HTR-8/SVneo (cell line): ENCODE data around the gene GAB1.
"Not testable (repeated sequence)": the region's sequence is repeated elsewhere in the genome, so short reads cannot be mapped to it uniquely, and the experiment has no call there.

Source experiments
- DNase-seq: peaks from one replicate; pipeline ENCODE4 v3.0.0; 2011; ENCODE audit warnings: low spot score, mixed read lengths; ENCODE audit not compliant: insufficient read length
- FAIRE-seq: peaks from 2 replicates; lab custom pipeline; 2011; peaks lifted over from hg19 to GRCh38; lab: Jason Lieb, UNC

GAB1 gene

DNA sequence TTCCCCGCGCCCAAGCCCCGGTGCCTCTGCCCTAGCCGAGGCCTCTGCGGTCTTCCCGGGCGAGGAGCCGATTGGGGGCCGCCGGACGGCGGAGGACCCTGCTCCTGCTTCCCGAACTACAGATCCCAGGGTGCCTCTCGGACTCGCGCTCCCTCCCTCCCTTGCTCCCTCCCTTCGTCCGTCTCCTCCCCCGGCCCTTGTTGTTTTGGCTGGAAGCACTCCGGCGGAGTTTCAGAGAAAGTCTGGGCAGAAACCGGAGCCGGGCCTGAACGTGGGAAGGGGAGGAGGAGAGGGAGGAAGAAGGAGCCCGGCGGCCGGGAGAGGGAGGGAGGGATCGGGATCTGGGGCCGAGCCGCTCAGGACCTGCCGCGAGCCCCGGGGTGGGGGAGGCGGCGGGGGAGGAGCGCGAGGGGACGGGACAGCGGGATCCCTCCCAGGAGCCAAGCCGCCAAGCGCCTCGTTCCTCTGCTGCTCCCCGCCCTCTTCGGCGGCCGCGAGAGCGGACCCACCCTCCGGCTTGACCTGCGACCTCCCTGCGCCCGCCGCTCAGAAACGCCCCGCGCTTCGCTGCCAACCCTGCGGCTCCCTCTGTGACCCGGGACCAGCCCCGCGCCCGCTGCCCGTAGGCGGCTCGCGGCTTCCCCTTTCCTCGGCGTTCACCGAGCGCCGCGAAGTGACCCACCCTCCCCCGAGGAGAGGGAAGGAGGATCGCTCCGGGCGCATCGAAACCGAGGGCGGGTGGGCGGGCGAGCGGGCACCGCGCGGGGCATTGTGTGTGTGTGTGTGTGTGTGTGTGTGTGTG is 496 bp upstream of the GAB1 start:
- DNase-seq (peak; percentile 83), FAIRE-seq (no peak)

DNA sequence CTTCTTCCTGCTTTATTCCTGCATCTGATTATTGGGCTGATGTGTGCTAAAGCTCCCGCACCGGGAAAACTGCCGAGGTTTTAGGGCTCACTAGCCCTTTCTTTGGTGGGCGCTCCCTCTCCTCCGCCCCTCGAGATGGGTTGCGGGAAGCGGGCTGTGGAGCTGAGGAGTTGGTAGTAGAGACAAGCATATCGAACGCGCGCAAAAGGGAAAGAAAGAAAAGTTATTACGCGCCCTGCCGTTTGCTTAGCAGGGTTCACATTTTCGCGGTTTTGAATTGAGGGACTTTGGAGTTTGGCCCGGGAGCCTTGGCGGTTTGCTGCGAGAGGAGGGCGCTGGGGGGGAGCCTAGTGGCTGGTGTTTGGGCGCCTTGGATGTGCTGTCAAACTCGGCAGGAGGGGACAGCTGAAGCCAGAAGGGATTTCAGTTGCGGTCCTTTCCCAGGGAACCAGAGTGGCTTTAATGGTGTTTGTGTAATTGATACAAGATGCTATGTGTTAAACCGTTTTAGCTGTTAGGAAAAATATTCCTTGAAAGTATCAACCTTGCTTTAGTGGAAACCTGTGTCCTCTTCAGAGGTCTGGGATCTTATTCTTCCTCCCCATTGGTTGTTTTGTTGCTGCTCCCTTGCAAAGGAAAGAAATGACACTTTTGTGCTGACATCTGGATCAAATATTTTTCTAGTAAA is 1.1 kb downstream of the GAB1 start:
- DNase-seq: peak; percentile 11
- no peak for FAIRE-seq

GRCh38 chr4:143338313-143338712 is 1.6 kb downstream of the GAB1 start:
- no peak for FAIRE-seq

GRCh38 chr4:143339497-143339896 is 2.8 kb downstream of the GAB1 start:
- FAIRE-seq: no peak
- DNase-seq: no peak

More at GRCh38 chr4:143338313-143338712, 1.6 kb downstream of the GAB1 start:
- DNase-seq: no peak

DNA sequence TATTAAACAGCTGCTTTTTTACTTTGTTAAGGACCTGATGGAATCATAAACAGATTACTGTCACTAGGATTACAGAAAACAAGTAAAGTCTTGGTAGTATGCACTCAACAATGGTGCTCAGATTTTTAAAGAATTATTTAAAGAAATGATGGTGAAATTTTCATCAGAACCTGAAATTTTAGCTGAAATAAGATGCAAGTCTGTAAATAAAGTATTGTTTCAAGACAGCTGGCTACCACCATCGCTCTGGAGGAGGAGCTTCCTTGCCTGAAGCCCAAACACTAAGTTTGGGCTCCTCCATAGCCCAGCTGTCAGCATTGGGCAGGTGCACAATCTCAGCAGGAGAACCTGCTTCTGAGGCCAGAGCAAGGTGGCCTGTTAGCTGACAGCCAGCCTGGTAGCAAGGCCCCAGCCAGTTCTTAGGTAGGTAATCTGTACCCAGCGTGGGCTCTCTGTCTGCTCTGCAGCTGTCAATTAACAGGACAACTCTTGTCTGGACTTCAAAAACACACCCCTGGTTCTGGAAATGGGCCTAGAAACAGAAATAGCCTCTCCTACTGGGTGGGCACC is 4.6 kb downstream of the GAB1 start:
- FAIRE-seq: no peak
- DNase-seq: no peak

DNA sequence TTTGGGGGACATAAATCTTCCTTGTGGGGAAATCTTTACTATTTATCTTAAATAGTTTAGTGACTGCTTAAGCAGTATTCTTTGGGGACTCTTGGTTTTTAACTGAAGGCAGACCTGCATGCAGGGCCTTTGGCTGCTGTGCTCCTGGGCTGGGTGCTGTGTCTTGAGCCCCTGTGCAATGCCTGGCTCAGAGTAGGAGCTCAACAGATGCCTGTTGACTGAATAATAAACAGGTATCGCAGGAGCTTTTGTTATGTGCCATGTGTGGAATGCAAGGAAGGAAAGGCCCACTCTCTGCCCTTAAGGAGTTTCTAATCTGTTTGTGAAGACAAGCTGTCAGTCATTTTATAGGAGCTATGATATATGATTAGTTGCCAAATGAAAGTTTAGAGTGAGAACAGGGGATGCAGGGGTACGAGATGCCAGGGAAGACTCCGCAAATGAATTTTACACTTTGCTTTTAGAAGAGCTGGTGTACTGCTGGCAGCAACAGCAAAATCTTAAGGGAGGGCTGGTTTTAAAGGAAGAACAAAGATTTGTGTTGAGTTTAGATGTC is 6.7 kb downstream of the GAB1 start:
- FAIRE-seq: no peak
- DNase-seq: no peak

DNA sequence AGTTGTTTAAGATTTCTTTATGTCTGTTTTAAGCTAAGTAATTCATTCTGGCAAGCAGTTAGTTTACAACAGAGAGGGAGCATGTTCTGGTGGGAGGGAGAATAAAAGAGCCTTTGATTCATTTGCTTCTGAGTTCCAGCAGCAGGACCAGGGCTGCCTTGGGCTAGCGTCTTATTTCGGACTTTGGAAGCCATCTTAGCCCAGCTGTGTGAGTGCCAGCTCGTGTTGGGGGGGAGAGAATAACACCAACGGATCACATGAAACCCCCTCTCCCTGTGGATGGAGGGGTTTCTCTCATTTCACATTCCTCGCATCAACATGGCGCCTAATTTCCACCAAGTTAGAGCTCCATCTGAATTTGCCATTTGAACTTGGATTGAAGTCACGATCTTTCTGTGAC is 7.4 kb downstream of the GAB1 start:
- no peak for FAIRE-seq

DNA sequence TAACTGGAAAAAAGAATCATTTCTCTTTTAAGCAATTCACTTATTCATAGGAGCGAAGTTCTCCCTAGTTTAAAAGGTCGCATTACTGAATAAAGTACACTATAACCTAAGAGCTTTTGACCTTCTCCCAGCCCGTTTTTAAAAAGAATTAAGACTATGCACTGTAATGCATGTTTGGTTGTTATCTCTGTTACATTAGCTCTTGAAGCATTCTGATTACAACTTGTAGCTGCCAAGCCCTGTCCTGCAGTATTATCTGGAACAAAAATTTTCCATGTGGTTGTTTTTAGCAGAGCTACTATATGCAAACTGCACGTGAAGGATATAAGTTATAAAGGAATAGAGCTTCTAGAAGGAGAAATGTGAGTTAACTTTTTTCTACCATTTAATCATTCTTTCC is 8.1 kb downstream of the GAB1 start:
- no peak for DNase-seq
- no peak for FAIRE-seq

More for the DNA sequence above, 7.4 kb downstream of the GAB1 start:
- no peak for DNase-seq

DNA sequence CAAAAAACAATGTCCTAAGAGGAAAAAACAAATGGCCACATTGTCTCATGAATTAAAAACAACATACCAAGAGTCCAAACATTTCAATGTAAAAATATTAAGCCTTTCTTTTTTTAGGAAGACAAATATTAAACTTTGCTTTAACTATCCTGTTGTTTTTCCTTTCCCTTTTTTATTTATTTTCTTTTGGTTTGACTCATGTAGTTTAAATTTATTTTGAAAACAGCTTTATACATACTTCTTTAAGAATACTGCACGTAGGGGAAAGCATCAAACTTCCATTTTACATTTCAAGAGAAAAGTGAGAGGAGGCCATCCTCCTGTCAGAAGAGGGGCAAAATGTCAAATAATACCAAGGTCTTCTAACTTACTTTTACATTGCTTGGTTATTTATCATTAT is 8.7 kb downstream of the GAB1 start:
- FAIRE-seq (no peak), DNase-seq (no peak)

DNA sequence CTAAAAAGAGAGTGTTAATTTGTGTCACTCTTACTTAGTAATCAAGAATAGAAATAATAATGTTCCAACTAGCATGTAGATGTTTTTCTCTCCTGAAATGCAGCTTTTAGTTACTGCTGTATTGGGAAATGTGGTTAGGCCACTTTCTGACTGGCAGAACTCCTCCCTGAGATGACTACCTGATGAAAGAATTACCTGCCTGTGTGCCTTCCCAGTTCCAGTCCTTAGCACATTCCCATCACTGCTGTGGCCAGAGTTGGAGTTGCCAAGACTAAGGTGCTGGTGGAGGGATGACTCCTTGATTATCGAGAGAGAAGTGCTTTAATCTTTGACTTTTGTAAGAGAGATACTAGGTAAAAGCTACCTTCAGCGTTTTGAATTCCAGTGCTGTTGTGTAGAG is 9.5 kb downstream of the GAB1 start:
- DNase-seq: no peak
- FAIRE-seq: no peak

DNA sequence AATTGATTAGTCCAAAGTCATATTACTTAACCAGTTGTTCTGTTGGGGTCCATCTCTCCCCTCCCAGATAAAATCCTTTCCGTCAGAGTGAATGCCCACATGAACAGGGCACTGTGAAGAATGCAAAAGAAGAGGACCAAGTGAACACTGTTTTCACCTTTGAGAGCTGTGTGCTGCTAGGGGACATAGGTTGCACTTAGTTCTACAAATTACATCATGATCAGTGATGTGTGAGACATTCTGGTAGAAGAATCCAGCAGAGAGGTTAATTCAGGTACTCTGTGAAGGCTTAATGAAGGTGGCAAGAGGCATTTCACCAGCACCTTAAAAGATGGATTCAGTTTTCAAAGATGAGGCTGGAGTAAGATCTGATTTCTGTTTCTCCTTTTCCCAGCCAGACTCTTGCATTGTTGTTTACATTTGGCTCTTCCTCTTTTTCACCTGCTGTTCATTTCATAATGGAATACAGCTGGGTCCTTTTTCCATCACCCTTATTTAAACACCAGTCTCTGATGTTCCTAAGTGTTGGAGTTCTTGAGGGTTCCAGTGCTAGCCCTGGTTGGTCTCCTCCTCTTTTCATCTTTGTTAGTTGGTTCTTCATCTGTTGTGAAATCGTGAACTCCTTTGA is 10.9 kb downstream of the GAB1 start:
- FAIRE-seq: no peak

DNA sequence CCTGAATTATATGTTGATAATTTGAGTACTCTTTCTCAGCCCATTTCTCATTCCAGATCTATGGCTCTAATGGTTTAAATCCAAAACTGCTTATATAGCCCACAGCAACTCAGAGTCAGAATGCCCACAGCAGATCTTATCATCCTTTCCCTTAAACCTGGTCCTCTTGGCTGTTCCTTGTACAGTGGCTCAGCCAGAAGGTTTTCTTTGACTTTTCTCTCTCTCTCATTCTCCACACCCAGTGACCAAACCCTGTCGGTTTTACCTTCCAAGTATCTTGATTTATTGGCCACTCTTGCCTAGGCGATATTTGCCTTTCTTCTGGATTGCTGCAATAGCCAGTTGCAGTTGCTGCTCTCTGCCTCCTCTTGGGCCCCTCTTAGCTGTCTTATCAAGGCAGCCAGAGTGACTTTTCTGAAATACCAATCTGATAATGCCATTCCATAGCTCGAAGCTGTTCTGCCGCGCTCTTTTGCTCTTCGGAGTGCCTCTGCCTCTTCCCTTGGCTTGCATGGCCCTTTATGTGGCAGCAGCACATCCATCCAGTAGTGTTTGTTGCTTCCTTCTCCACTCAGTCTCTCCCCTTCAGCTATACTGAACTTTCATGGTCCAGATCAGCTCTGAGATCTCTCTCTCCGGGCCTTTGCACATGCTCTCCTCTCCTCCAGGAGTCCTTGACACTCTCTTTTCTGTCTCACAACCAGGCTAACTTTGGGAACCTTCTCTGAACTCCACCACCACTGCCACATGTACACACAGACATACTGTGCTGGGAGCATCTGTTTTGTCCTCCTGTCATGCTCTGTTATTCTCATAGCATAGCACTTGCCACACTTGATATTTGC is 11.8 kb downstream of the GAB1 start:
- no peak for FAIRE-seq

More for the DNA sequence above, 10.9 kb downstream of the GAB1 start:
- no peak for DNase-seq

DNA sequence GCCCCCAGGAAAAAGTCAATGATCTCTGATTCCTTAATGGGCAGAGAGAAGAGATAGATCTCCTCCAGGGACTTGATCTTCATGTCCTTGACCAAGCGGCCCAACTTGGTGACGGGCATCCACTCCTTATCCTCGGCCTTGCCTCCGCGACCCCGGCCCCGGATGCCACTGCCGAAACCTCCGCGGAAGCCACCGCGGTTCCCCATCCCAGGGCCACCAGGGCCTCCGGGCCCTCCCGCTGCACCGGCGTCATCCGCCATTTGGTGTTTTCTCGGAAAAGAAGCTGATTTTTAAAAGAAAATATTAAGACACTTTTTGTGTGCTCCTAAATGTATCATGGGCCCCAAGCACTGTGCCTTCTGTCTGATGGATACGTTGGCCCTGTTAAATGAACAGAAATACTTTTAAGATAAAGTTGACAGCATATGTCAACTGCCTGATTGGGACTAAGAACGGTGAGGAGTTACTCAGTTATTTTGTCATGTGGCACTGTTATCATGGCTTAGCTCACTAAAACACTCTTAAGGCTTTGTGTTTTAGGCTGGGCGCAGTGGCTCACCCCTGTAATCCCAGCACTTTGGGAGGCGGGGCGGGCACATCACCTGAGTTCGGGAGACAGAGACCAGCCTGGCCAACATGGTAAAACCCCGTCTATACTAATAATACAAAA is 13.3 kb downstream of the GAB1 start:
- FAIRE-seq, DNase-seq: not testable (repeated sequence)

More for the DNA sequence above, 11.8 kb downstream of the GAB1 start:
- DNase-seq: no peak

GRCh38 chr4:143351149-143351691 is 14.5 kb downstream of the GAB1 start:
- DNase-seq (no peak), FAIRE-seq (no peak)

DNA sequence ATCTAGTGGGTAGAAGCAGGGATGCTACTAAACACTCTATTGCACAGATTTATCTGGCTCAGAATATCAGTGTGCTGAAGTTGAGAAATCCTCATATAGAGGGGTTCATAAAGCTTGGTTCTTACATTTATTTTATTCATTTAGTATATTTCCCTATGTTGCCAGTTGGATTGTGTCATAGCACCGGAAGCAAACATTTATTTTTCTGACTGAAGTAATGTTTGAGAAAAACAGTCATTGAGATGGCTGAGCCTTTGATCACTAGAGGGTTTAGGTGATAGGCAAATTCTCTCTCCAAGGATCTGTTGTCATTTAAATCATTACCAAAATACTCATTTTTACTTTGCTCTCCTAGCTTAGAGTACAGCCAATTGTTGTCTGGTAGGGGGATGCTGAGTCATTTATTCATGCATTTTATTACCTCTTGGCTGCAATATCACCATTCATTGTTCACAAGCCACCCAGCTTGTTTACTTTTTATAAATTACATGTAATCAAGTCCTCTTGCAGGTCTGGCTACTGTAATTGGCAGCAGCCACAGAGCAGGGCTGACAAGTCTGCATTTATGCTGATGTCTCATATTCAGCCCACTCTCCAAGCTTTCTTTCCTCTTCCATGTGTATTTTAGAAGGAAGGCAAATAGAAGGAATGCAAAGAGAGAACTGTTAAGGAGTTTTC is 15.2 kb downstream of the GAB1 start:
- FAIRE-seq (no peak), DNase-seq (no peak)

DNA sequence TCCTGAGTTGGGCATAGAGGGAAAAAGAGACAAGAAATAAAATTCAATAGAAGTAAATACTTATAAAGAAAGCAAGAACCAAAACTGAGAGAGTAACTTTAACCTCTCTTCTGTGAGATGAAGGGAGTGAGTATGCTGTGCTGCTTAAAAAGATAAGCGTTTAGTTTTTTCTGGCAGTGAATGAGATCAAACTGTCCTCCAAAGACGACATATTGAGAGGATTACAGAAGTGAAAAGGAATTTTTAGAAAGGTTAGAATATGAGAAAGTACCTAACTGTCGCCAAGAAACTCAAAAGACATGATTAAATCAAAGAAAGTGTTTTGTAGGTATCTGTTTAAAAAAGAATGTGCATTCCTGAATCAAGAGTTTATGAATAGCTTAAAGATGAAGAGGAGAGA is 16.0 kb downstream of the GAB1 start:
- no peak for FAIRE-seq
- no peak for DNase-seq

DNA sequence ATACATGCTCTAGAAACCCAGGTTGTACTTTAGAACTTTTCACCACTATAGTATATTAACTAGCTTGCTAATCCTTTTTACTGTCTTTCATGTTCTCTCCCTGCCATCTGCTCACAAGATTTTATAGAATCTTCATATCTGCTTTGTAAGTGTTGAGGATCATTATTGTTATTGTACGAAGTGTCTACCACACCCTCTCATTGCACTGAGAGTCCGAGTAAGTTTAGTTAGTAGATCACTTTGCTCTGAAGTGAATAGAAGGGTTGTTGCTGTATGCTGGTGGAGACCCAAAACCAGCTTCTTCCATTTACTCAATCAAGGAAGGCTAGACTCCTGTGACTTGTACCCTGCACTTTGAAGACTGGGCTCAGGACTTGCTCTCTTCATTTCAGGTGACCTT is 17.1 kb downstream of the GAB1 start:
- no peak for DNase-seq
- no peak for FAIRE-seq

DNA sequence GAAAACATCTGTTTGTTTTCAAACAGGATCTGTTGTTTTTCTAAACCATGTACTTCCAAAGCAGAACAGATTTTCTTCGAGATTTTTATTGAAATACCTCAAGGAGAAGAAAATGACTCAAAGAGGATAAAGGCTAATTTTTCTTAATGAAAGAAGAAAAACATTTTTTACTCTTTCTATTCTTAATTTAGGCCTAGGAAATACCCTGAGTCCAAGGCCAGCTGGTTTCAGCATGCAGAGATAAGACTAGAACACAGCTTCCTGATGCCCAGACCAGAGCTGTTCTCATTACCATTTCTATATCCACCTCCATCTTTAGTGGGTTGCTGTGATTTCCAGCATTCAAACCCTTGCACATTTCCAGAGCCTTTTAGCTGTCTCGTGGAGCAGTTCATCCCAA is 18.3 kb downstream of the GAB1 start:
- FAIRE-seq: no peak
- DNase-seq: no peak
